Measurements from ENCODE around the gene DLG2.
A peak's percentile ranks its signal among the peaks of the same experiment; 100 is the strongest.
"Not testable (repeated sequence)": the region's sequence is repeated elsewhere in the genome, so short reads cannot be mapped to it uniquely, and the experiment has no call there.

The DLG2 gene

GRCh38 chr11:84793318-84793717 is 833.8 kb downstream of the DLG2 start:
- Mint-ChIP-seq H3K27me3 (ENCODE audit: low read depth, poor library complexity) (no peaks in the 10 kb centered on the region), H3K9me3 (no peaks in the 10 kb centered on the region), H3K4me3 (no peak overlapping the region), H3K4me1 (no peaks in the 10 kb centered on the region), H3K36me3 (ENCODE audit: low read depth) (no peaks in the 10 kb centered on the region), H3K27ac (no peak overlapping the region)
- DNase-seq, result no peak
- no peak for TF ChIP-seq CTCF (IDR thresholded peaks at IDR 0.05)

GRCh38 chr11:84790849-84791427 is 836.2 kb downstream of the DLG2 start:
- DNase-seq, result no peak
- Mint-ChIP-seq H3K36me3 (ENCODE audit: low read depth) (no peaks in the 10 kb centered on the region), H3K27ac (no peak overlapping the region), H3K9me3 (no peaks in the 10 kb centered on the region), H3K4me1 (no peaks in the 10 kb centered on the region), H3K27me3 (ENCODE audit: low read depth, poor library complexity) (no peaks in the 10 kb centered on the region), H3K4me3 (no peak overlapping the region)
- no peak for TF ChIP-seq CTCF (IDR thresholded peaks at IDR 0.05)

GRCh38 chr11:84788220-84788619 is 838.9 kb downstream of the DLG2 start:
- Mint-ChIP-seq H3K27ac (no peak overlapping the region), H3K36me3 (ENCODE audit: low read depth) (no peaks in the 10 kb centered on the region), H3K4me3 (no peak overlapping the region), H3K9me3 (no peaks in the 10 kb centered on the region), H3K4me1 (no peaks in the 10 kb centered on the region), H3K27me3 (ENCODE audit: low read depth, poor library complexity) (no peaks in the 10 kb centered on the region)
- DNase-seq, result no peak
- no peak for TF ChIP-seq CTCF (IDR thresholded peaks at IDR 0.05)

- not testable (repeated sequence) for H3K36me3 Mint-ChIP-seq (ENCODE audit: low read depth); H3K27me3 Mint-ChIP-seq (ENCODE audit: low read depth, poor library complexity); H3K4me3 Mint-ChIP-seq; DNase-seq; H3K9me3 Mint-ChIP-seq; H3K4me1 Mint-ChIP-seq; H3K27ac Mint-ChIP-seq
Measured at GRCh38 chr11:84784158-84784557, 843.0 kb downstream of the DLG2 start.

GRCh38 chr11:84780689-84781293 is 846.4 kb downstream of the DLG2 start:
- H3K4me3 Mint-ChIP-seq, result no peak overlapping the region
- no peak overlapping the region for H3K27ac Mint-ChIP-seq
- H3K4me1 Mint-ChIP-seq, result no peaks in the 10 kb centered on the region
- TF ChIP-seq CTCF (IDR thresholded peaks at IDR 0.05), result peak; percentile 38
- no peaks in the 10 kb centered on the region for H3K36me3 Mint-ChIP-seq (ENCODE audit: low read depth)
- no peaks in the 10 kb centered on the region for H3K9me3 Mint-ChIP-seq
- no peaks in the 10 kb centered on the region for H3K27me3 Mint-ChIP-seq (ENCODE audit: low read depth, poor library complexity)
- DNase-seq, result no peak

GRCh38 chr11:84775503-84775902 is 851.6 kb downstream of the DLG2 start:
- Mint-ChIP-seq H3K9me3 (peaks cover 32% of the 10 kb centered on the region), H3K27me3 (ENCODE audit: low read depth, poor library complexity) (no peaks in the 10 kb centered on the region), H3K4me3 (no peak overlapping the region), H3K36me3 (ENCODE audit: low read depth) (no peaks in the 10 kb centered on the region), H3K27ac (no peak overlapping the region), H3K4me1 (no peaks in the 10 kb centered on the region)
- DNase-seq, result no peak
- TF ChIP-seq CTCF (IDR thresholded peaks at IDR 0.05), result no peak

Data from nephron progenitor cell (in vitro differentiated cells).